HG03280 (cell line): ENCODE data around the gene ATRNL1.
"Not testable (repeated sequence)": the region's sequence is repeated elsewhere in the genome, so short reads cannot be mapped to it uniquely, and the experiment has no call there.

Experiments used
- ATAC-seq: cut with Tn5 transposase; IDR thresholded peaks from one replicate; pipeline ENCODE4 v1.9.1; 2021; ENCODE audit warnings: mild to moderate bottlenecking, moderate library complexity; ENCODE audit not compliant: unreplicated experiment

ATRNL1 gene

DNA sequence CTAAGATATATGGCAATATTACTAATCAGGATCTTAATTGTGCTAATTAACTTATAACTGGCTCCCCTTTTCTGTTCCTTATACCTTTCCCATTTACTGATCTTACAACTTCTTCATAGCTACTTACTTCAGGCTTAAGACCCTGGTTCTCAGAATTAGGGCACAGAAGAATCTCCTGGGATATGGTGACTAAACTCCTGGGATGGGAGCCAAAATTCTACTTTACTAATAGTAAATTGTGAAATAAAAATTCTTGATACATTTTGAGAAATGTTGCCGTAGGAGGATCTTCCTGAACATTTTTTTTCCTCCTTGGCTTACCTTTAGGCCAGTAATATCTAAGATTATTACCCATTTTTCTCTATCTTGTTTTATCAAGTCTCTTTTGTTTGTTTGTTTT, 309.5 kb downstream of the ATRNL1 start:
- ATAC-seq, result no peak

DNA sequence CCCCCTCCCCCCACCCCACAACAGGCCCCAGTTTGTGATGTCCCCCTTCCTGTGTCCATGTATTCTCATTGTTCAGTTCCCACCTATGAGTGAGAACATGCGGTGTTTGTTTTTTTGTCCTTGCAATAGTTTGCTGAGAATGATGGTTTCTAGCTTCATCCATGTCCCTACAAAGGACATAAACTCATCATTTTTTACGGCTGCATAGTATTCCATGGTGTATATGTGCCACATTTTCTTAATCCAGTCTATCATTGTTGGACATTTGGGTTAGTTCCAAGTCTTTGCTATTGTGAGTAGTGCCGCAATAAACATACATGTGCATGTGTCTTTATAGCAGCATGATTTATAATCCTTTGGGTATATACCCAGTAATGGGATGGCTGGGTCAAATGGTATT, 312.7 kb downstream of the ATRNL1 start:
- ATAC-seq, result not testable (repeated sequence)

DNA sequence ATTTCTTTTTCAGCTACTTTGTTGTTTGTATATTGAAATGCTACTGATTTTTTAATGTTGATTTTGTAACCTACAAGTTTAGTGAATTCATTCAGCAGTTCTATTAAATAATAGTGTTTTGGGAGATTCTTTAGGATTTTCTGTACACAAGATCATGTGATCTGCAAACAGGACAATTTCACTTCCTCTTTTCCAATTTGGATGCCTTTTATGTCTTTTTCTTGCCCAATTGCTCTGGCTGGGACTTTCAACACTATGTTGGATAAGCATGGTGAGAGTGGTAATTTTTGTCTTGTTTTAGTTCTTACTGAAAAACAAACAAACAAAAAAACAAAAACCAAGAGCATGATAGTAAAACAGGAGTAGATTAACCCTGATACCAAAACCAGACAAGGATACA, 316.2 kb downstream of the ATRNL1 start:
- no peak for ATAC-seq

DNA sequence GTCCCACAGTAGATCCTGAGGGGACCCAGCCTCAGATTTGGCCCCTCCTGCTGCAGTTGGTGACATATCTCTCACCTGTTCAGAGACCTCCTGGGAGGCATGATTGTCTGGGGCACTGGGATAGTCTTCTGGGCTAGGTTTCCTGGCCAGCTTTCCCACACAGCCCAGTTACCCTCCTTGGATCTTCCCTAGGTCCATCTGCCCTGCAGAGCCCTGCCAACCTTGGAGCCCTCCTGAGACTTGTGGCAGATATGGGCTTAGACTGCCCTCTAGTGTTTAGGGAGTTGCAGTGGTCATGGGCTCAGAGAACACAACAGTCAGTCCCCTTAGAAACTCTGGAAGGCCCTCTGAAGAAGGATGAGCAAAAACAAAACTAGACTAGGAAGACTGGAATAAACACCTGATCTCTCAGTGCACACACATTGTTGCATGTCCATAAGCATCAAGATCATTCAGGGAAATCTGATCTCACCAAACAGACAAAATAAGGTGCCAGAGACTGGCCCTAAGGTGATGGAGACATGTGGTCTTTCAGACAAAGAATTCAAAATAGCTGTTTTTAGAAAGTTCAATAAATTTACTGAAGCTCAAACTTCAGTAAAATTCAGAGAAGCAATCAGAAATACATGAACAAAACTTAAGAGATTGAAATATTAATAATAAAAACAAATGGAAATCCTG, 324.6 kb downstream of the ATRNL1 start:
- peak; percentile 97 for ATAC-seq

DNA sequence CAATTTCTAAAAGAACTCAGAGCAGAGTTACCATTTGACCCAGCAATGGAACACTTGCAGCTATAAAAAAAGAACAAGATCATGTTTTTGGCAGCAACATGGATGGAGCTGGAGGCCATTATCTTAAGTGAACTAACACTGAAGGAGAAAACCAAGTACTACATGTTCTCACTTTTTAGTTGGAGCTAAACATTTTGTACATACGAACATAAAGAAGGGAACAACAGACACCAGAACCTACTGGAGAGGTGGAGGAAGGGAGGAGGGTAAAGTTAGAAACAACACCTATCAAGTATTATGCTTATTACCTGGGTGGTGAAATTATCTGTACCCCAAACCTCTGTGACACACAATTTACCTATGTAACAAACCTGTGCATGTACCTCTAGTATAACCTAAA, 329.5 kb downstream of the ATRNL1 start:
- no peak for ATAC-seq

DNA sequence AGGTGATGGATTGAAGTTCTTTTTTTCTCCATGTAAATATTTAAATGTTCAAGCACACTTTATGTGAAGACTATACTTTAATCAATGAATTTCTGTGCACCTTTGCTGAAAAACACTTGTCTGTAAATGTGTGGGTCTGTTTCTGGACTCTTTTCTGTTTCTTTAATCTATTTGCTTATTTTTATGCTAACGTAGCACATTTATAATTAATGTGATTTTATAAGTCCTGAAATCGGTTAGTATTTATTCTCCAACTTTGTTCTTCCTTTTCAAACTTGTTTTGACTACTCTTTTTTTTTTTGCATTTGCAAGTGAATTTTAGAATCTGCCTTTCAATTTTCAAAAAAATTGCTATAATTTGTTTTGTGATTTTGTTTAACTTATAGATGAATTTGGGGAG, 334.4 kb downstream of the ATRNL1 start:
- no peak for ATAC-seq

DNA sequence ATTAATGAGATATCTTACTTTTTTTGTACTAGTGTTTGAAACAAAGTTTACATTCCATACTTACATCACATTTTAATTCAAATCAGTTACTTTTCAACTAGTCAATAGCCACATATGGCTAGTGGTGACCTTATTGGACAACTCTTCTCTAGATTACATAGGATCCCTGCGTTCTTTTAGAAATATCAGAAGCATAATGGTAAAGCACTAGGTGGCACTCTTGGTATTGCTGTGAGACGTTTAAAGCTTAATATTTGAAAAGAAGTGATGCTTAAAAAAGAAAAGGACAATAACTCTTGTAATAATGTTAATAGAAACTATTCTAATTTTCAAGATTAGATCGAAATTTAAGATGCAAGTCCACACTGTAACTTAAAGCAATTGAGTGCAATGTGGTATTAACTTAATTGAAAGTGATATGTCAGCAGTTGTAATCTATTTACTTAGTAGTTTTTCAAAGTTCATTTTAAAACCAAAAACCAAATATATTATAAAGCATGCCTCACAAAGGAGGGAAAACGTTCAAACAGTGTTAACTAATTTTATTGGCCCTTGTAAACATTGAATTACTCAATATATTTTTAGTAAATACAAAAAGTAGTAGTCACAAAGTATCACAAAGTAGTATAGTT, 339.1 kb downstream of the ATRNL1 start:
- ATAC-seq, result no peak

DNA sequence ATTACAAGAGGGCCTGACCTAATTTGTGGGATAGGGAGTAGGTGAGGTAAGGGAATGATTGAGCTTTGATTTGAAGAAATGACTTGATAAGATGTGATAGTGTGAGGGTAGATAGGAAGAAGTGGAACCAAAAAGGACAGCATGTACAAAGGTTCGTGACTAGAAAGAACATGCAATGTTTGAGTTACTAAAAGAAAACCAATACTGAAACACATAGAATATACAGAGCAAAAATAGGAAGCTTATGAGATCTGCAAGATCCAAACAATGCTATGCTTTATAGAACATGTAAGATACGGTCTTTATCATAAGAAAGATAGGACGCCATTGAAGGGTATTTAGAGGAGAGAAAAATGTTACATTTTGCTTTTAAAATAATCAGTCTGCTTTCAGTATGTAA, 343.8 kb downstream of the ATRNL1 start:
- no peak for ATAC-seq

DNA sequence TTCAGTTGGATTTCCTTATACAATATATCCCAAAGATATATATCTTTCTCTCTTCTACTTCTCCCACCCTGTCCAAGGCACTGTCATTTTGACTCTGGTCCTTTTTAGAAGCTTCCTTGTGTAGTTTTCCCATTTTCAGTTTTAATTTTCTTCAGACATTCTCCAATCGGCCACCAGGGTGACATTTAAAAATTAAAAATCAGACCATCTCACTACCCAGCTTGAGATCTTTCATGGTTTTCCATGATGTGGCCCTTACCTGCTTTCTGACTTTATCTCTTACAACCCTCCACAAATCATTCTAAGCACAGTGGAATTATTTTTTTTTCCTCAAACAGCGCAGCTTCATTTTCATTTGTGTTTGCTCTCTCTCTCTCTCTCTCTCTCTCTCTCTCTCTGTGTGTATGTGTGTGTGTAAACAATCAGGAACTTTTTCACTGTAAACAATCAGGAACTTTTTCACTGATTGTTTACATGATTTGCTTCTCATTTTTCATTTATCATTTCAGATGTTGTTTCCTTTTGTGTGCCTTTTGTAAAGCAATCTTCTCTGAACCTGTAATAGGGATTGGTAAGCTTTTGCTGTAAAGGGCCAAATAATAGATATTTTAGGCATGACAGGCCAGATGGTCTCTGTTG, 348.9 kb downstream of the ATRNL1 start:
- ATAC-seq, result no peak

DNA sequence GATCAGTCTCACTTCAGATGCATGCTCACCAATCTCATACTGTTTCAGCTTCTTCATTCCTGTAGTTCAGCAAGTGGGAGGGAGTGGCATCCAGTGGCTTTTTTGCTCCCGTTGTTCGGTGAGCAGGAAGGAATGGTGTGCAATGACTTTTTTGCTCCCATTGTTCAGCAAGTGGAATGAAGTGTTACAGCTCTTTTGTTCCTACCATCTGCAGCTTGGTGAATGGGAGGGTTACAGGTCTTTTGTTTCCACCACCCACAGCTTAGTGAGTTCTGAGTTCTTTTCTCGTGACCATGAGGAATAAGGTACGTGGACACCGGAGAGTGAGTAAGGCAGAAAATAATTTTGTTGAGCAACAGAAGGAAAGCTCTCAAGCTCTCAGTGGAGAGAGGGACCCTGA, 363.6 kb downstream of the ATRNL1 start:
- no peak for ATAC-seq

DNA sequence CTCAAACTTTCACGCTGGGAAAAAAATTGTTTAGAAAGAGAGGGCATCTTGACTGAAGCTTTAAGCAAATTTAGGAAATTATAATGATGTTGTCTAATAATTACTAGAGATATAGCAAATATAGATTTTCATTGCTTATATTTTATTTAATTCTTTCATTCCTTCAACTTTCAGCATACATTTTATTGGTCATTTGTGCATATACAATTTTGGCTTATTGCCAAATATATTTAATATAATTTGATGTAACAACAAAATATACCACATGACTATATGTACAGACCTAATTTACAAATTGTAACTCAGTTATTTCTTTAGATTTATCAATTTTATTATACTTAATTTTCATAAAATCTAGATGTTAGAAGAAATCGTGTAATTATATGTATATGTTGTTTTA, 390.1 kb downstream of the ATRNL1 start:
- ATAC-seq, result no peak

DNA sequence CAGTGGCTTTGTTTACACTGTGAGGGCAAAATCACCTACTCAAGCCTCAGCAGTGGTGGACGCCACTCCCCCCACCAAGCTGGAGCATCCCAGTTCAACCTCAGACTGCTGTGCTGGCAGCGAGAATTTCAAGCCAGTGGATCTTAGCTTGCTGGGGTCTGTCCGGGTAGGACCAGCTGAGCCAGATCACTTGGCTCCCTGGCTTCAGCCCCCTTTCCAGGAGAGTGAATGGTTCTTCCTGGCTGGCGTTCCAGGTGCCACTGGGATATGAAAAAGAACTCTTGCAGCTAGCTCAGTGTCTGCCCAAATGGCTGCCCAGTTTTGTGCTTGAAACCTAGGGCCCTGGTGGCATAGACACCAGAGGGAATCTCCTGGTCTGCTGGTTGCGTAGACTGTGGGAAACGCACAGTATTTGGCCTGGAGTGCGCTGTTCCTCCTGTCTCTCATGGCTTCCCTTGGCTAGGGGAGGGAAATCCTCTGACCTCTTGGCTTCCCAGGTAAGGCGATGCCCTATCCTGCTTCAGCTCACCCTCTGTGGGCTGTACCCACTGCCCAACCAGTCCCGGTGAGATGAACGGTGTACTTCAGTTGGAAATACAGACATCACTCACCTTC, 398.5 kb downstream of the ATRNL1 start:
- ATAC-seq, result no peak

DNA sequence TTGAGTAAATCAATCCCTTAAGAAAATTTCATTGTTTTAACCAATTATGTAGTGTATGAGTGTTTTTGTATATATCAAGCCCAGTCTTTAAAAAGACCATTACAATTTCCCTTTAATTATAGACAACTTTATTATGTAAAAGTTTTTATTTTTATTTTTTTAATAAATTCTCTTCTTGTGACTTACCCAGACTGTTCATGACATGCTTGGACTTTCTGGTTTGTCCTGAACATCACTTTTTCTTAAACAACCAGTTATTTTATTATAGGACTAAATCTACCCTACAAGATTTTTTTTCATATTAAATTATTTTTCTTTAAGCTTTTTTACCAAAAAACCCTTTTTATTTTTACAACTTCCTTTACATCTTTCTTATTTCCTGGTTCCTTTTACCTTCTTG, 410.4 kb downstream of the ATRNL1 start:
- no peak for ATAC-seq

DNA sequence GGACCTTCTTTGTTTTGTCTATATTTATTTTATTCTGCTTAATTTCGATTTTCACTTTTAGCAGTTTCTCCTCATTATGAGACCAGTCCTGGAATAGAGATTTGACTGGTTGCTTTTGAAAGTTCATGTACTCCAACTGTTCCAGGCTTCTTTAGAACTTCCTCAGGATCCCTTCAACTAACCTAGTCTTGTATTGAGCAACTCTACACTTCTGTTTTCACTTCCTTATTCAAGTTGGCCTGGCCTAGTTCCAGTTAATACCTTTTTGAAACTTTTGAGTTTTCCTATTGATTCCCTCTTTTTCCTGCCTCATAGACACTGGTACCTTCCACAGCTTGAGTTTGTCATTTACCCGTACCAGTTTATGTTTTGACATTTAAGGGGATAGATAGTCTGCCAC, 421.7 kb downstream of the ATRNL1 start:
- no peak for ATAC-seq

DNA sequence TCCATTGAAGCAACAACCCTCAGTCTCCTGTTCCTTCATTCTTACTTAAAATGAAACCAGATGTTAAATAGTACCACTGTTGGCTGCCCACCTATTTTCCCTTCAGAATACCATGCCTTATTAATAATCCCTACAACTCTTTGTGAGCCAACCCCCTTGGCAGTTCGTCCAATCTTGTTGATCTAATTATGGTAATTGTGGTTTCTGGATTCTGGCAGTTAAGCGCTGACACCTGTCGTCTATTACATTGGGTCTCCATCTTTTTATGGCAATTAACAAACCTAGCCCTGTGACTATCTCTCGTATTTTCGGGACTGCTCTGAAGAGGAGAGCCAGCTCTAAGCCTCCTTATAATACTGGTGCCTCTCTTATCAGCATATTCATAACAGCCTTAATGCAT, 432.0 kb downstream of the ATRNL1 start:
- no peak for ATAC-seq

DNA sequence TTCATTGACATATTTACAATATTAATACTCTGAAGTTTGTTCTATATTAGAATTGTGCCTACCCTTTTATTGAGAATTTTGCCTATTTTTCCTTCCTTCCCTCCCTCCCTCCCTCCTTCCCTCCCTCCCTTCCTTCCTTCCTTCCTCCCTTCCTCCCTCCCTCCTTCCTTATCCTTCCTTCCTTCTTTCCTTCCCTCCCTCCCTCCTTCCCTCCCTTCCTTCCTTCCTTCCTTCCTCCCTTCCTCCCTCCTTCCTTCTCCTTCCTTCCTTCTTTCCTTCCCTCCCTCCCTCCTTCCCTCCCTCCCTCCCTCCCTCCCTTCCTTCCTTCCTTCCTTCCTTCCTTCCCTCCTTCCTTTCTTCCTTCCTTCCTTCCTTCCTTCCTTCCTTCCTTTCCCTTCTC, 434.5 kb downstream of the ATRNL1 start:
- not testable (repeated sequence) for ATAC-seq

DNA sequence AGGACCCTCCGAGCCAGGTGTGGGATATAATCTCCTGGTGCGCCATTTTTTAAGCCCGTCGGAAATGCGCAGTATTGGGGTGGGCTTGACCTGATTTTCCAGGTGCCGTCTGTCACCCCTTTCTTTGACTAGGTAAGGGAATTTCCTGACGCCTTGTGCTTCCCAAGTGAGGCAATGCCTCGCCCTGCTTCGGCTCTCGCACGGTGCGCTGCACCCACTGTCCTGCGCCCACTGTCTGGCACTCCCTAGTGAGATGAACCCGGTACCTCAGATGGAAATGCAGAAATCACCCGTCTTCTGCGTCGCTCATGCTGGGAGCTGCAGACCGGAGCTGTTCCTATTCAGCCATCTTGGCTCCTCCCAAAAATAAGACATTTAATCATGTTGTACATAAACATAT, 443.2 kb downstream of the ATRNL1 start:
- not testable (repeated sequence) for ATAC-seq

DNA sequence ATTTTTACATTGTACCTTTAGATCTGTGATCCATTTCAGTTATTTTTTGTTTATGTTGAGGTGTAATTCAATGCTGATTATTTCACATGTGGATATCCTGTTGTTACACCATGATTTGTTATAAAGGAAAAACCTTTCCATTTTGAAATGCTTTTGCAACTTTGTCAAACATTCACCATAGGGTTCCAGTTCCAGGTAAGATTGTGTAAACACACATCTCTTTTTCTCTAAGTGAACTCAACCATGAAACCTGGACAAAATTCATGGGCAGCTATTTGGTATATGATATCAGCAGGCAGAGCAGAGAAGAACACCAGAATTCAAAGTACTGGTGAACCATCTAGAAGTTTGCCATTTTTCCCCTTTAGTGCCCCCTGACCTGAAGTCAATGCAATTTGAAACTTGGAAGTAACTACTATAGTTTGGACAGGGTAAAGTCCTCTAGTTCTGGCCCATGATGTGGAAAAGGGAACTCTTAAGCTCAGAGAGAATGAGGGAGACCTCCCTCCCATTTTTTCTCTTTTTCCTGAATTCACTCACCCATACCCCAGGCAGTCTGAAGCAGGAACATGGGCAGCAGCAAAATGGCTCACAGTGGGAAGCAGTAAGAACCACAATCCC, 446.1 kb downstream of the ATRNL1 start:
- no peak for ATAC-seq

DNA sequence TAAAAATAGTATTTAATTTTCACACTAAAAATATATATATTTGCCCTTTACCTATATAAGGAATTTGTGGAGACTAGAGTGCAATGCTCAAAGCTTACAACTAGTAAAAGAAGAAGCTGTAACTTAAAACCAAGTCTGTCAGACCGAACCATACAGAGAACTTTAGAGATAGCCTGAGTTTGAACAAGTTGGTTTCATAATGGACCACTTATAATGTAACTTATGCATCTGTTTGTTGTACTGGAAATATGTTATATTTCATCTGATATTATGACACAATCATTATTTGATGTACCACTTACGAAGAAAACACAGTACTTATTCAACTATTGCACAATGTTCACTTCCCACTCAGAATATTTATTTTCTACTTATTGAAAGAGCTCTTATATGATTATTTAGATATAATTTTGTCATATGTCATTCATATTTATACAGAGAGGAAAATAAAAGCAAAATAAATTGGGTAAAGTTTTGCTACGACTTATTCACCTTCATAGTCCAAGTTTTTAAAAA, 462.8 kb downstream of the ATRNL1 start:
- no peak for ATAC-seq

DNA sequence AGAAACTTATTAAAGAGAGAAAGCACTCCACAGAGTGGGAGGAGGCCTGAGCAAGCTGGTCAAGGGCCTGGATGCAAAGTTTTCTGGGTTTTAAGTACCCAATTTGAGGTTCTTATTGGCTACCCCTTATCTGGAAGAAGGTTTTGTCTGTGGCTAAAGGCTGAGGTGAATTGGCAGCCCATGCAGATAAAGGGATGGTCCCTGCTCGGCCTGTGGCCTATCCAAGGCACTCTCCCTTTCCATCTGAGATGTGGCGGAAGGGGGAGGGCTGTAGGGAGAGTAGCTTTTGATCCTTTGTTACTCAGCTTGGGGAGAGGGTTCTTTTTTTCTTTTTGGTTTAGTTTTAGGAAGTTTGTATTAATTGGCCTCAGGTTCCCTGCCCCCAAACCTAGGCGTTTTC, 465.1 kb downstream of the ATRNL1 start:
- no peak for ATAC-seq

DNA sequence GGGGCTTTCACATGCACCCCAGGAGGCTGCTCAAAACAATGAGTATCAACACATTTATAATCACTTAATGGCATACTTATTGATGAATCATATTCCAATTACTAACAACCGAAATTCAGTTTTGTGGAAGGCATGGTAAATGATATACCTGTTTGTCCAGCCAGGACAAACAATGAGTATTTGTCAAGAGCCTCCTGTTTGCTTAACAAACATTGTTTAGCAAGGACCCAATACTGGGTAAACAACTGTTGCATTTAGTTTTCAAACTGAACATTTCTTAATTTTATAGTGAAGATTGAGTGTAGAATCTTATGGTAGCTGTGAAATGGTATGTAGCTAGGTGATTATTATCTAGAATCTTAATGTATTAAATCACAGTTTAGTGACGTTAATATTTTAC, 473.7 kb downstream of the ATRNL1 start:
- no peak for ATAC-seq
